Keratinocyte (primary cell): Measurements from ENCODE around the gene SNIP1. TPM values are rescaled to one million over a fixed set of nuclear protein-coding genes. Genes with fewer than 3 reads are reported as not detected.
"Not testable (repeated sequence)": the region's sequence is repeated elsewhere in the genome, so short reads cannot be mapped to it uniquely, and the experiment has no call there.

Source experiments
- DNase-seq: peaks from one replicate; pipeline ENCODE4 v3.0.0-alpha.2; 2011; ENCODE audit warnings: low read depth, missing footprints, low spot score
- FAIRE-seq: peaks from 2 replicates; lab custom pipeline; 2011; peaks lifted over from hg19 to GRCh38; lab: Jason Lieb, UNC
- H2AFZ ChIP-seq: 2 replicates; pipeline ENCODE4 v1.6.0; 2012; ENCODE audit warnings: low read length, control low read depth, inconsistent platforms; ENCODE audit not compliant: control insufficient read depth
- H3K27ac ChIP-seq: 2 replicates; pipeline ENCODE4 v1.5.1; 2011; ENCODE audit warnings: low read length; ENCODE audit not compliant: control insufficient read depth, insufficient read depth
- H3K27me3 ChIP-seq: 3 replicates; pipeline ENCODE4 v1.6.0; 2011; ENCODE audit warnings: low read length; ENCODE audit not compliant: control insufficient read depth, insufficient read depth; ENCODE audit errors: extremely low read depth
- H3K36me3 ChIP-seq, 2 experiments: 2 replicates in 1 of 2; 3 replicates in 1 of 2; pipeline ENCODE4 v1.5.1; 2011; ENCODE audit warnings: low read length in 2 of 2, mild to moderate bottlenecking in 1 of 2; ENCODE audit not compliant: control insufficient read depth in 2 of 2, insufficient read depth in 2 of 2; ENCODE audit errors: extremely low read depth in 1 of 2
- H3K4me1 ChIP-seq: 3 replicates; pipeline ENCODE4 v1.5.1; 2011; ENCODE audit warnings: low read length; ENCODE audit not compliant: control insufficient read depth, insufficient read depth; ENCODE audit errors: extremely low read depth
- H3K4me2 ChIP-seq: 3 replicates; pipeline ENCODE4 v1.6.0; 2011; ENCODE audit warnings: low read depth, low read length; ENCODE audit not compliant: control insufficient read depth, insufficient read depth; ENCODE audit errors: extremely low read depth
- H3K4me3 ChIP-seq, 3 experiments: fragments of 200-600 bp in 1 of 3; sonication (generic) in 1 of 3; 2 replicates in 2 of 3; 3 replicates in 1 of 3; pipeline ENCODE4 v1.5.1; 2011 to 2016; ENCODE audit warnings: low read length in 3 of 3, mild to moderate bottlenecking in 3 of 3, control low read depth in 2 of 3, inconsistent platforms in 1 of 3, low read depth in 1 of 3, mixed read lengths in 1 of 3, mixed run types in 1 of 3, moderate library complexity in 1 of 3; ENCODE audit not compliant: control insufficient read depth in 2 of 3, insufficient read depth in 2 of 3; ENCODE audit errors: extremely low read depth in 1 of 3
- H3K79me2 ChIP-seq: 2 replicates; pipeline ENCODE4 v1.6.0; 2012; ENCODE audit warnings: low read length; ENCODE audit not compliant: control insufficient read depth, insufficient read depth
- H3K9ac ChIP-seq: 3 replicates; pipeline ENCODE4 v1.6.0; 2011; ENCODE audit warnings: low read length; ENCODE audit not compliant: control insufficient read depth, insufficient read depth; ENCODE audit errors: extremely low read depth
- H3K9me1 ChIP-seq: 3 replicates; pipeline ENCODE4 v1.6.0; 2011; ENCODE audit warnings: low read length; ENCODE audit not compliant: control insufficient read depth, insufficient read depth; ENCODE audit errors: extremely low read depth
- H3K9me3 ChIP-seq: 2 replicates; pipeline ENCODE4 v1.5.1; 2012; ENCODE audit warnings: low read depth, low read length; ENCODE audit not compliant: control insufficient read depth
- H4K20me1 ChIP-seq: 3 replicates; pipeline ENCODE4 v1.6.0; 2011; ENCODE audit warnings: low read length; ENCODE audit not compliant: control insufficient read depth, insufficient read depth; ENCODE audit errors: extremely low read depth
- CTCF ChIP-seq, 3 experiments: IDR thresholded peaks in 1 of 3; conservative IDR thresholded peaks in 1 of 3; optimal IDR thresholded peaks in 1 of 3; 2 replicates in 2 of 3; 3 replicates in 1 of 3; pipeline versions ENCODE3 to v1.5.1; 2011; ENCODE audit warnings: low read length in 3 of 3, mild to moderate bottlenecking in 3 of 3, moderate library complexity in 2 of 3, control low read depth in 1 of 3, inconsistent platforms in 1 of 3; ENCODE audit not compliant: insufficient read depth in 2 of 3; ENCODE audit errors: extremely low read depth in 1 of 3
- EZH2 ChIP-seq: IDR thresholded peaks from one replicate; pipeline ENCODE4 v1.6.1; 2012; ENCODE audit warnings: inconsistent platforms, mild to moderate bottlenecking, low read length, moderate library complexity
- dilution Hi-C: fragments of 300-500 bp; cut with MboI; formaldehyde crosslinking; loops from one replicate; pipeline ENCODE4 v1.7.0; 2020; ENCODE audit warnings: low sequenced_read_pairs; ENCODE audit not compliant: extremely low pct_ligation_motif_present
- polyA plus RNA-seq, 5 experiments: library from polyadenylated mRNA; depleted of rRNA in 3 of 5; stranded (reverse) in 3 of 5; stranded (forward) in 1 of 5; unstranded in 1 of 5; fragments of >200 nt; gene quantifications; 1 replicate in 1 of 5; 2 replicates in 3 of 5; 3 replicates in 1 of 5; pipeline versions ENCODE4 v1.2.1 to v1.2.3, GENCODE V29; 2011 to 2012; ENCODE audit warnings: missing spikeins in 2 of 5, low read depth in 1 of 5, low replicate concordance in 1 of 5

The SNIP1 gene
- polyA plus RNA-seq, 1 donor (not counting 4 experiments of a cell fraction or from before 2014, with no cell fraction given) = 8.9 TPM

- FAIRE-seq = not testable (repeated sequence)
Observed at GRCh38 chr1:37529888-37530287, 24.2 kb downstream of the SNIP1 start.

GRCh38 chr1:37519613-37520012 lies 34.5 kb downstream of the SNIP1 start:
- peaks cover 7% of the 10 kb centered on the region for H3K4me1 ChIP-seq
- H3K36me3 ChIP-seq = no peaks in the 10 kb centered on the region
- H3K9me3 ChIP-seq = no peaks in the 10 kb centered on the region
- TF ChIP-seq CTCF (optimal IDR thresholded peaks at IDR 0.05 in 1 of 3, IDR thresholded peaks at IDR 0.05 in 1 of 3, conservative IDR thresholded peaks at IDR 0.05 in 1 of 3; ENCODE audit: extremely low read depth in 1 of 3, insufficient read depth in 2 of 3, low read length in 3 of 3) = no peak
- TF ChIP-seq EZH2 = no peak
- no peaks in the 10 kb centered on the region for H4K20me1 ChIP-seq
- H3K27ac ChIP-seq = no peak overlapping the region
- no peaks in the 10 kb centered on the region for H3K27me3 ChIP-seq
- H3K9ac ChIP-seq = no peak overlapping the region
- no peak for FAIRE-seq
- H3K4me3 ChIP-seq = no peak overlapping the region
- no peak overlapping the region for H3K4me2 ChIP-seq
- H2AFZ ChIP-seq = no peak overlapping the region
- H3K79me2 ChIP-seq = no peaks in the 10 kb centered on the region
- DNase-seq = no peak
- dilution Hi-C loops = no loop called here
- no peaks in the 10 kb centered on the region for H3K9me1 ChIP-seq

More at GRCh38 chr1:37529888-37530287, 24.2 kb downstream of the SNIP1 start:
- H3K36me3 ChIP-seq, H4K20me1 ChIP-seq, H3K9ac ChIP-seq, dilution Hi-C loops, H3K79me2 ChIP-seq, H2AFZ ChIP-seq, DNase-seq, H3K9me3 ChIP-seq, H3K27ac ChIP-seq, H3K27me3 ChIP-seq, H3K4me3 ChIP-seq, H3K4me2 ChIP-seq, H3K9me1 ChIP-seq: not testable (repeated sequence)
- peaks cover 15% of the 10 kb centered on the region for H3K4me1 ChIP-seq

DNA sequence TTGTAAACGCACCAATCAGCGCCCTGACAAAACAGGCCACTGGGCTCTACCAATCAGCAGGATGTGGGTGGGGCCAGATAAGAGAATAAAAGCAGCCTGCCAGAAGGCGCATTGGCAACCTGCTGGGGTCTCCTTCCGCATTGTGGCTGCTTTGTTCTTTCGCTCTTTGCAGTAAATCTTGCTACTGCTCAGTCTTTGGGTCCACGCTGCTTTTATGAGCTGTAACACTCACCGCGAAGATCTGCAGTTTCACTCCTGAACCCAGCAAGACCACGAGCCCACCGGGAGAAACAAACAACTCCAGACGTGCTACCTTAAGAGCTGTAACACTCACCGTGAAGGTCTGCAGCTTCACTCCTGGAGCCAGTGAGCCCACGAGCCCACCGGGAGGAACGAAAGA lies 35.2 kb downstream of the SNIP1 start:
- H3K4me2 ChIP-seq, H3K79me2 ChIP-seq, H3K36me3 ChIP-seq, H3K27ac ChIP-seq, H3K9me1 ChIP-seq, H3K4me3 ChIP-seq, H3K27me3 ChIP-seq, DNase-seq, H3K9ac ChIP-seq, dilution Hi-C loops, H2AFZ ChIP-seq, H3K9me3 ChIP-seq, H3K4me1 ChIP-seq, H4K20me1 ChIP-seq, FAIRE-seq: not testable (repeated sequence)

DNA sequence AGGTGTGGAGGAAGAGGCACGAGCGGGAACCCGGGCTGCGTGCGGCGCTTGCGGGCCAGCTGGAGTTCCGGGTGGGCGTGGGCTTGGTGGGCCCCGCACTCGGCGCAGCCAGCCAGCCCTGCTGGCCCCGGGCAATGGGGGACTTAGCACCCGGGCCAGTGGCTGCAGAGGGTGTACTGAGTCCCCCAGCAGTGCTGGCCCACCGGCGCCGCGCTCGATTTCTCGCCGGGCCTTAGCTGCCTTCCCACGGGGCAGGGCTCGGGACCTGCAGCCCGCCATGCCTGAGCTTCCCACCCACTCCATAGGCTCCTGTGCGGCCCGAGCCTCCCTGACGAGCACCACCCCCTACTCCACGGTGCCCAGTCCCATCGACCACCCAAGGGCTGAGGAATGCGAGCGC lies 35.9 kb downstream of the SNIP1 start:
- FAIRE-seq, DNase-seq, H3K9me3 ChIP-seq, H3K4me2 ChIP-seq, H3K27me3 ChIP-seq, H3K27ac ChIP-seq, H3K36me3 ChIP-seq, H3K4me3 ChIP-seq, H2AFZ ChIP-seq, H4K20me1 ChIP-seq, dilution Hi-C loops, H3K9ac ChIP-seq, H3K9me1 ChIP-seq: not testable (repeated sequence)
- Histone ChIP-seq H3K79me2 (peaks cover 10% of the 10 kb centered on the region), H3K4me1 (peaks cover 12% of the 10 kb centered on the region)
